NCI-H69 (cell line): ENCODE measurements around the gene GOLGA6L2.
"Not testable (repeated sequence)": the region's sequence is repeated elsewhere in the genome, so short reads cannot be mapped to it uniquely, and the experiment has no call there.

ENCODE experiments used
- DNase-seq: peaks from one replicate; lab custom pipeline; 2025; lab: John Stamatoyannopoulos, UW

The GOLGA6L2 gene

GRCh38 chr15:23447107-23447500 lies at the start of gene GOLGA6L2:
GOLGA6L2 (minus strand) TSS chr15:23447243; CDS start chr15:23447181, 62 bp downstream.
- DNase-seq: no peak

GRCh38 chr15:23484870-23485269 lies 37.8 kb upstream of the GOLGA6L2 start:
- no peak for DNase-seq

- no peak for DNase-seq
Measured at GRCh38 chr15:23483821-23484299, 36.8 kb upstream of the GOLGA6L2 start.

- no peak for DNase-seq
Measured at GRCh38 chr15:23482764-23483489, 35.9 kb upstream of the GOLGA6L2 start.

GRCh38 chr15:23482228-23482627 lies 35.2 kb upstream of the GOLGA6L2 start:
- no peak for DNase-seq

GRCh38 chr15:23477920-23478319 lies 30.9 kb upstream of the GOLGA6L2 start:
- no peak for DNase-seq

GRCh38 chr15:23472678-23473077 lies 25.6 kb upstream of the GOLGA6L2 start:
- DNase-seq: no peak

GRCh38 chr15:23472033-23472432 lies 25.0 kb upstream of the GOLGA6L2 start:
- no peak for DNase-seq

- DNase-seq: peak; percentile 19
Measured at GRCh38 chr15:23467110-23467600, 20.1 kb upstream of the GOLGA6L2 start.

- DNase-seq: no peak
Measured at GRCh38 chr15:23457890-23458289, 10.8 kb upstream of the GOLGA6L2 start.

GRCh38 chr15:23446215-23447106 lies 582 bp downstream of the GOLGA6L2 start:
- DNase-seq: no peak

- DNase-seq: no peak
Measured at GRCh38 chr15:23444269-23444668, 2.8 kb downstream of the GOLGA6L2 start.

GRCh38 chr15:23441204-23441603 lies 5.8 kb downstream of the GOLGA6L2 start:
- DNase-seq: no peak

GRCh38 chr15:23440596-23440995 lies 6.4 kb downstream of the GOLGA6L2 start:
- no peak for DNase-seq

GRCh38 chr15:23439513-23439912 lies 7.5 kb downstream of the GOLGA6L2 start:
- DNase-seq: no peak

GRCh38 chr15:23438816-23439466 lies 8.1 kb downstream of the GOLGA6L2 start:
- no peak for DNase-seq

- no peak for DNase-seq
Measured at GRCh38 chr15:23437673-23438072, 9.4 kb downstream of the GOLGA6L2 start.

- no peak for DNase-seq
Measured at GRCh38 chr15:23437146-23437545, 9.9 kb downstream of the GOLGA6L2 start.

GRCh38 chr15:23436421-23436820 lies 10.6 kb downstream of the GOLGA6L2 start:
- no peak for DNase-seq

GRCh38 chr15:23434699-23435098 lies 12.3 kb downstream of the GOLGA6L2 start:
- DNase-seq: not testable (repeated sequence)

GRCh38 chr15:23425327-23425726 lies 21.7 kb downstream of the GOLGA6L2 start:
- not testable (repeated sequence) for DNase-seq
